Transverse colon (tissue), 4 donors: ENCODE measurements around the gene NAALADL2. TPM values are rescaled to one million over a fixed set of nuclear protein-coding genes. Genes with fewer than 3 reads are reported as not detected.

Source experiments
- DNase-seq: peaks from one replicate; pipeline ENCODE4 v3.0.0-alpha.2; 2019
- H3K27ac ChIP-seq, 4 donors: fragments of 200-600 bp; sonication (generic); 2 replicates each; pipeline ENCODE4 v1.5.1; 2016 to 2018; ENCODE audit warnings: inconsistent platforms in 4 of 4
- H3K27me3 ChIP-seq: fragments of 200-600 bp; sonication (generic); 2 replicates; pipeline ENCODE4 v1.5.1; 2017; ENCODE audit warnings: inconsistent platforms
- H3K36me3 ChIP-seq, 4 donors: fragments of 200-600 bp; sonication (generic); 2 replicates each; pipeline ENCODE4 v1.5.1; 2017 to 2019; ENCODE audit warnings: inconsistent platforms in 4 of 4
- H3K4me1 ChIP-seq, 4 donors: fragments of 200-600 bp; sonication (generic); 2 replicates each; pipeline ENCODE4 v1.5.1; 2017 to 2020; ENCODE audit warnings: inconsistent platforms in 4 of 4
- H3K4me3 ChIP-seq, 4 donors: fragments of 200-600 bp; sonication (generic); 1 replicate in 1 of 4; 2 replicates in 3 of 4; pipeline versions ENCODE4 v1.5.1 to v1.6.1; 2017 to 2019; ENCODE audit warnings: inconsistent platforms in 4 of 4
- H3K9me3 ChIP-seq, 2 donors: fragments of 200-600 bp; sonication (generic); 2 replicates each; pipeline ENCODE4 v1.5.1; 2017 to 2019; ENCODE audit warnings: inconsistent platforms in 2 of 2
- EP300 ChIP-seq: sonication (generic); formaldehyde crosslinking; IDR thresholded peaks from one replicate; pipeline ENCODE4 v1.6.1; 2017; ENCODE audit warnings: antibody characterized with exemption, low read depth
- POLR2A ChIP-seq: fragments of 450-650 bp; IDR thresholded peaks from one replicate; pipeline ENCODE4 v1.6.1; 2016; ENCODE audit warnings: antibody characterized with exemption, mild to moderate bottlenecking, moderate library complexity
- POLR2AphosphoS5 ChIP-seq, 3 donors: sonication (generic); formaldehyde crosslinking; IDR thresholded peaks; one replicate each; pipeline ENCODE4 v1.6.1; 2016; ENCODE audit warnings: antibody characterized with exemption in 3 of 3
- WGBS, 2 donors: methylation state at CpG; one replicate each; pipeline ENCODE4 v1.1.5; 2018; ENCODE audit warnings: low coverage in 1 of 2; 5-methylcytosine and 5-hydroxymethylcytosine counted together
- in situ Hi-C, 4 donors: fragments of 200-750 bp; cut with MboI; loops; one replicate each; pipeline versions ENCODE4 v1.15.0 to v1.15.1; 2017; ENCODE audit warnings: low sequenced_read_pairs in 3 of 4, low pct_ligation_motif_present in 1 of 4, low pct_unique_long_range_greater_than_20kb in 1 of 4
- intact Hi-C: fragments of 100-400 bp; cut with DNase I; formaldehyde crosslinking; loops from one replicate; pipeline ENCODE4 v1.15.1; 2023; ENCODE audit warnings: low total_unique reads
- total RNA-seq, 4 donors: library from RNA; depleted of rRNA; stranded (reverse); fragments of >200 nt; gene quantifications; one replicate each; pipeline ENCODE4 v1.1.0, GENCODE V29; 2016
- TF ChIP-seq, protein P1 (sequence below), 5 experiments: fragments of 200-600 bp in 3 of 5; fragments of 450-650 bp in 2 of 5; sonication (generic) in 3 of 5; IDR thresholded peaks; 1 replicate in 2 of 5; 2 replicates in 3 of 5; pipeline ENCODE4 v1.5.1; 2016 to 2017; ENCODE audit warnings: antibody characterized with exemption in 5 of 5, inconsistent platforms in 3 of 5, mild to moderate bottlenecking in 2 of 5, moderate library complexity in 1 of 5

NAALADL2 gene
- total RNA-seq, 4 donors from 2014 or later = 10.1 to 22.7 (median 15.1) TPM

DNA sequence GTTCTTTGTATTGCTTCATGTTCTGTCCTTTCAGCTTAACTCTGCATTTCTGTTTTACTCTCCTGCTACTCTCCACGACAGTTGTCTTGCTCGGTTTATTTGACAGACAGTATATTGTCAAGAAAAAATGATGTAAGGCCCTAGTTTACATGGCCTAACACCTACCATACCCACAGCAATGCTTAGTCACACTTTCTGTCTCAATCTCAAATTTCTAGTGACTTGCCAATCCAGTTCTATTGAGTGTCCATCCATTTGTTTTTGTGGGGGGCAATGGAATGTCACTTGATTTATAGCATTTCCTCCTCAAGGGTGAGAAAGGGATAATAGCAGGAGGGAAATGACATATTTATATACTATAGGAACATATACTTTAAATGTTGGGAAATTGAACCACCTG lies 676.2 kb downstream of the NAALADL2 start:
- in situ Hi-C loops = no loop called here
- intact Hi-C loops = no loop called here
- H3K4me1 ChIP-seq = no peaks in the 10 kb centered on the region
- no peaks in the 10 kb centered on the region for H3K27me3 ChIP-seq
- TF ChIP-seq POLR2A (no peak), POLR2AphosphoS5 (IDR thresholded peaks at IDR 0.05) (no peak), EP300 (no peak)
- TF ChIP-seq, protein P1, sequence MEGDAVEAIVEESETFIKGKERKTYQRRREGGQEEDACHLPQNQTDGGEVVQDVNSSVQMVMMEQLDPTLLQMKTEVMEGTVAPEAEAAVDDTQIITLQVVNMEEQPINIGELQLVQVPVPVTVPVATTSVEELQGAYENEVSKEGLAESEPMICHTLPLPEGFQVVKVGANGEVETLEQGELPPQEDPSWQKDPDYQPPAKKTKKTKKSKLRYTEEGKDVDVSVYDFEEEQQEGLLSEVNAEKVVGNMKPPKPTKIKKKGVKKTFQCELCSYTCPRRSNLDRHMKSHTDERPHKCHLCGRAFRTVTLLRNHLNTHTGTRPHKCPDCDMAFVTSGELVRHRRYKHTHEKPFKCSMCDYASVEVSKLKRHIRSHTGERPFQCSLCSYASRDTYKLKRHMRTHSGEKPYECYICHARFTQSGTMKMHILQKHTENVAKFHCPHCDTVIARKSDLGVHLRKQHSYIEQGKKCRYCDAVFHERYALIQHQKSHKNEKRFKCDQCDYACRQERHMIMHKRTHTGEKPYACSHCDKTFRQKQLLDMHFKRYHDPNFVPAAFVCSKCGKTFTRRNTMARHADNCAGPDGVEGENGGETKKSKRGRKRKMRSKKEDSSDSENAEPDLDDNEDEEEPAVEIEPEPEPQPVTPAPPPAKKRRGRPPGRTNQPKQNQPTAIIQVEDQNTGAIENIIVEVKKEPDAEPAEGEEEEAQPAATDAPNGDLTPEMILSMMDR (IDR thresholded peaks at IDR 0.05) = no peak
- no peak for DNase-seq
- WGBS, 2 donors = 79 to 85% methylated on average over 2 of the region's 2 CpGs
- no peak overlapping the region for H3K27ac ChIP-seq
- H3K36me3 ChIP-seq = no peaks in the 10 kb centered on the region
- no peaks in the 10 kb centered on the region for H3K9me3 ChIP-seq
- H3K4me3 ChIP-seq = no peak overlapping the region

DNA sequence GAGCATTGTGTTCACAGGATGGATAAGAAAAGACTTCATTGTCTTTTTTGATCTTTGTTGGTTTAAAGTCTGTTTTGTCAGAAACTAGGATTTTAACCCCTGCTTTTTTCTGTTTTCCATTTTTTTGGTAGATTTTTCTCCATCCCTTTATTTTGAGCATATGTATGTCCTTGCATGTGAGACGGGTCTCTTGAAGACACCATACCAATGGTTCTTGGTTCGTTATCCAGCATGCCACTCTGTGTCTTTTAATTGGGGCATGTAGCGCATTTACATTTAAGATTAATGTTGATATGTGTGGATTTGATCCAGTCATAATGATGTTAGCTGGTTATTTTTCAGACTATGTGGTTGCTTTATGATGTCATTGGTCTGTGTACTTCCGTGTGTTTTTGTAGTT lies 687.0 kb downstream of the NAALADL2 start:
- no peak for TF ChIP-seq POLR2A
- no peak for TF ChIP-seq EP300
- TF ChIP-seq, protein P1 (IDR thresholded peaks at IDR 0.05) = no peak
- no peak for TF ChIP-seq POLR2AphosphoS5 (IDR thresholded peaks at IDR 0.05)
- 80 to 93% methylated on average over 1 to 4 of the region's 4 CpGs for WGBS, 2 donors
- peaks cover 0 to 9% of the 10 kb centered on the region in 2 donors for H3K9me3 ChIP-seq

DNA sequence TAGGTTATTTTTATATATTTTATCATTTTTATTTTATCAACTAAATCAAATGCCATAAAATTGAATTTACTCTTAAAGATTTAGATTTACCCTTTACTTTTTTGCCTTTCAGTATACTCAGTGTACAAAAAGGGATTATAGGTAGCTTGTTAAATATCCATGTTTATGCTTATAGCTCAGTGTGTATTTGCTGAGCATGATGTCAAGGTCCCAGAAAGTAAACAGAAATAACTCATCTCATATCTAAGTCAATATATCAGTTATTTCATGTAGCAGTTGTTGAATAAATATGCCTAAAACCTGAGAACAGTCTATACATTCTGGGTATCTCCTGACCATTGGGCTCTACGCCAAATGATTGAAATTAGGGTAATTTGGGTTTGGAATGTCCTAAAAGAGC lies 693.8 kb downstream of the NAALADL2 start:
- in situ Hi-C loops = no loop called here
- Histone ChIP-seq H3K27me3 (no peaks in the 10 kb centered on the region), H3K4me1 (no peaks in the 10 kb centered on the region), H3K4me3 (no peak overlapping the region), H3K36me3 (no peaks in the 10 kb centered on the region), H3K27ac (no peak overlapping the region), H3K9me3 (no peaks in the 10 kb centered on the region)
- no peak for DNase-seq
- 83 to 96% methylated on average over 1 of the region's 1 CpG for WGBS, 2 donors
- intact Hi-C loops = no loop called here
- TF ChIP-seq, protein P1 (IDR thresholded peaks at IDR 0.05) = no peak
- no peak for TF ChIP-seq EP300

More for the DNA sequence above, 687.0 kb downstream of the NAALADL2 start:
- Histone ChIP-seq H3K27me3 (no peaks in the 10 kb centered on the region), H3K27ac (no peak overlapping the region), H3K4me1 (no peaks in the 10 kb centered on the region), H3K36me3 (no peaks in the 10 kb centered on the region), H3K4me3 (no peak overlapping the region)
- intact Hi-C loops (no loop called here), in situ Hi-C loops (no loop called here)
- DNase-seq = no peak

GRCh38 chr3:175554801-175555200 lies 695.7 kb downstream of the NAALADL2 start:
- Histone ChIP-seq H3K9me3 (no peaks in the 10 kb centered on the region), H3K27me3 (no peaks in the 10 kb centered on the region), H3K4me3 (no peak overlapping the region), H3K27ac (no peak overlapping the region), H3K4me1 (no peaks in the 10 kb centered on the region), H3K36me3 (no peaks in the 10 kb centered on the region)
- TF ChIP-seq POLR2A (no peak), POLR2AphosphoS5 (IDR thresholded peaks at IDR 0.05) (no peak), EP300 (no peak)
- TF ChIP-seq, protein P1 (IDR thresholded peaks at IDR 0.05) = no peak
- in situ Hi-C loops = no loop called here
- intact Hi-C loops = no loop called here
- DNase-seq = no peak
